GM12878 (cell line): ENCODE results near the gene TAX1BP1. TPM values are rescaled to one million over a fixed set of nuclear protein-coding genes. Genes with fewer than 3 reads are reported as not detected.
A peak's percentile ranks its signal among the peaks of the same experiment; 100 is the strongest.

Experiments
- ASH2L ChIP-seq: fragments of 300-600, 200-600 bp; sonication (generic); IDR thresholded peaks from 2 replicates; pipeline ENCODE4 v1.6.1; 2017; ENCODE audit warnings: low read depth, mild to moderate bottlenecking, borderline replicate concordance
- BRCA1 ChIP-seq: IDR thresholded peaks from 2 replicates; pipeline ENCODE4 v1.6.1; 2011; ENCODE audit warnings: low read depth, low read length, improper control_type of control experiment
- CUX1 ChIP-seq: IDR thresholded peaks from 2 replicates; pipeline ENCODE4 v1.6.1; 2012; ENCODE audit warnings: improper control_type of control experiment, low read depth, low read length; ENCODE audit not compliant: insufficient replicate concordance
- IKZF1 ChIP-seq: fragments of 450-650 bp; conservative IDR thresholded peaks from 2 replicates; pipeline ENCODE4 v1.6.1; 2017; ENCODE audit warnings: antibody characterized with exemption, mild to moderate bottlenecking
- JUNB ChIP-seq: IDR thresholded peaks from 2 replicates; pipeline ENCODE4 v1.6.1; 2016; ENCODE audit warnings: antibody characterized with exemption, mild to moderate bottlenecking
- RAD21 ChIP-seq: IDR thresholded peaks from 2 replicates; pipeline ENCODE4 v1.6.1; 2011; ENCODE audit warnings: mild to moderate bottlenecking, low read depth, low read length, moderate library complexity; ENCODE audit not compliant: insufficient read depth
- SIN3A ChIP-seq: IDR thresholded peaks from 2 replicates; pipeline ENCODE4 v1.6.1; 2012; ENCODE audit warnings: low read depth, low read length, improper control_type of control experiment
- TCF12 ChIP-seq: IDR thresholded peaks from 2 replicates; pipeline ENCODE4 v1.6.1; 2011; ENCODE audit warnings: low read depth, mild to moderate bottlenecking, low read length
- WRNIP1 ChIP-seq: IDR thresholded peaks from 2 replicates; pipeline ENCODE4 v1.6.1; 2011; ENCODE audit warnings: low read depth, low read length, improper control_type of control experiment, borderline replicate concordance
- polyA plus RNA-seq, 11 experiments: library from polyadenylated mRNA; depleted of rRNA in 4 of 11; unstranded in 6 of 11; stranded (reverse) in 5 of 11; fragments of >200 nt; fragmentation: Nextera tagmentation in 4 of 11; fragmentation: Illumina TruSeq in 1 of 11; extraction: Ambion mirVana in 4 of 11; extraction: Trizol in 1 of 11; gene quantifications; 1 replicate in 1 of 11; 2 replicates in 10 of 11; pipeline versions ENCODE4 v1.2.1 to v1.2.3, GENCODE V29; 2011 to 2016; ENCODE audit warnings: inconsistent platforms in 2 of 11, missing spikeins in 2 of 11, low read depth in 1 of 11
- total RNA-seq, 4 experiments: library from RNA; depleted of rRNA in 3 of 4; stranded (reverse); fragments of >200 nt in 3 of 4; fragmentation: Illumina TruSeq in 1 of 4; extraction: Trizol in 1 of 4; gene quantifications; 2 replicates each; pipeline versions ENCODE4 v1.2.1 to v1.2.3, GENCODE V29; 2013 to 2021
- TF ChIP-seq, protein P1 (sequence below): fragments of 450-650 bp; IDR thresholded peaks from 2 replicates; pipeline ENCODE4 v1.6.1; 2017; ENCODE audit warnings: mild to moderate bottlenecking, moderate library complexity
- TF ChIP-seq, protein P2 (sequence below): fragments of 450-650 bp; IDR thresholded peaks from 2 replicates; pipeline ENCODE4 v1.6.1; 2017; ENCODE audit warnings: mild to moderate bottlenecking, moderate library complexity
- TF ChIP-seq, protein P3 (sequence below): fragments of 450-650 bp; IDR thresholded peaks from 2 replicates; pipeline ENCODE4 v1.6.1; 2017; ENCODE audit warnings: mild to moderate bottlenecking, low read depth, inconsistent platforms; ENCODE audit not compliant: poor library complexity, severe bottlenecking

Gene TAX1BP1
- total and polyA plus RNA-seq, 10 of the 15 experiments (the other 5 are each of a cell fraction or from before 2014, with no cell fraction given) = 30.8 to 105 (median 52.0) TPM

- TF ChIP-seq ASH2L = no peak
- no peak for TF ChIP-seq WRNIP1
- no peak for TF ChIP-seq RAD21
- TF ChIP-seq, protein P1, sequence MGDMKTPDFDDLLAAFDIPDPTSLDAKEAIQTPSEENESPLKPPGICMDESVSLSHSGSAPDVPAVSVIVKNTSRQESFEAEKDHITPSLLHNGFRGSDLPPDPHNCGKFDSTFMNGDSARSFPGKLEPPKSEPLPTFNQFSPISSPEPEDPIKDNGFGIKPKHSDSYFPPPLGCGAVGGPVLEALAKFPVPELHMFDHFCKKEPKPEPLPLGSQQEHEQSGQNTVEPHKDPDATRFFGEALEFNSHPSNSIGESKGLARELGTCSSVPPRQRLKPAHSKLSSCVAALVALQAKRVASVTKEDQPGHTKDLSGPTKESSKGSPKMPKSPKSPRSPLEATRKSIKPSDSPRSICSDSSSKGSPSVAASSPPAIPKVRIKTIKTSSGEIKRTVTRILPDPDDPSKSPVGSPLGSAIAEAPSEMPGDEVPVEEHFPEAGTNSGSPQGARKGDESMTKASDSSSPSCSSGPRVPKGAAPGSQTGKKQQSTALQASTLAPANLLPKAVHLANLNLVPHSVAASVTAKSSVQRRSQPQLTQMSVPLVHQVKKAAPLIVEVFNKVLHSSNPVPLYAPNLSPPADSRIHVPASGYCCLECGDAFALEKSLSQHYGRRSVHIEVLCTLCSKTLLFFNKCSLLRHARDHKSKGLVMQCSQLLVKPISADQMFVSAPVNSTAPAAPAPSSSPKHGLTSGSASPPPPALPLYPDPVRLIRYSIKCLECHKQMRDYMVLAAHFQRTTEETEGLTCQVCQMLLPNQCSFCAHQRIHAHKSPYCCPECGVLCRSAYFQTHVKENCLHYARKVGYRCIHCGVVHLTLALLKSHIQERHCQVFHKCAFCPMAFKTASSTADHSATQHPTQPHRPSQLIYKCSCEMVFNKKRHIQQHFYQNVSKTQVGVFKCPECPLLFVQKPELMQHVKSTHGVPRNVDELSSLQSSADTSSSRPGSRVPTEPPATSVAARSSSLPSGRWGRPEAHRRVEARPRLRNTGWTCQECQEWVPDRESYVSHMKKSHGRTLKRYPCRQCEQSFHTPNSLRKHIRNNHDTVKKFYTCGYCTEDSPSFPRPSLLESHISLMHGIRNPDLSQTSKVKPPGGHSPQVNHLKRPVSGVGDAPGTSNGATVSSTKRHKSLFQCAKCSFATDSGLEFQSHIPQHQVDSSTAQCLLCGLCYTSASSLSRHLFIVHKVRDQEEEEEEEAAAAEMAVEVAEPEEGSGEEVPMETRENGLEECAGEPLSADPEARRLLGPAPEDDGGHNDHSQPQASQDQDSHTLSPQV = 0 out of 2 replicates have a peak, but pooled peaks have one; percentile 35
- TF ChIP-seq, protein P2, sequence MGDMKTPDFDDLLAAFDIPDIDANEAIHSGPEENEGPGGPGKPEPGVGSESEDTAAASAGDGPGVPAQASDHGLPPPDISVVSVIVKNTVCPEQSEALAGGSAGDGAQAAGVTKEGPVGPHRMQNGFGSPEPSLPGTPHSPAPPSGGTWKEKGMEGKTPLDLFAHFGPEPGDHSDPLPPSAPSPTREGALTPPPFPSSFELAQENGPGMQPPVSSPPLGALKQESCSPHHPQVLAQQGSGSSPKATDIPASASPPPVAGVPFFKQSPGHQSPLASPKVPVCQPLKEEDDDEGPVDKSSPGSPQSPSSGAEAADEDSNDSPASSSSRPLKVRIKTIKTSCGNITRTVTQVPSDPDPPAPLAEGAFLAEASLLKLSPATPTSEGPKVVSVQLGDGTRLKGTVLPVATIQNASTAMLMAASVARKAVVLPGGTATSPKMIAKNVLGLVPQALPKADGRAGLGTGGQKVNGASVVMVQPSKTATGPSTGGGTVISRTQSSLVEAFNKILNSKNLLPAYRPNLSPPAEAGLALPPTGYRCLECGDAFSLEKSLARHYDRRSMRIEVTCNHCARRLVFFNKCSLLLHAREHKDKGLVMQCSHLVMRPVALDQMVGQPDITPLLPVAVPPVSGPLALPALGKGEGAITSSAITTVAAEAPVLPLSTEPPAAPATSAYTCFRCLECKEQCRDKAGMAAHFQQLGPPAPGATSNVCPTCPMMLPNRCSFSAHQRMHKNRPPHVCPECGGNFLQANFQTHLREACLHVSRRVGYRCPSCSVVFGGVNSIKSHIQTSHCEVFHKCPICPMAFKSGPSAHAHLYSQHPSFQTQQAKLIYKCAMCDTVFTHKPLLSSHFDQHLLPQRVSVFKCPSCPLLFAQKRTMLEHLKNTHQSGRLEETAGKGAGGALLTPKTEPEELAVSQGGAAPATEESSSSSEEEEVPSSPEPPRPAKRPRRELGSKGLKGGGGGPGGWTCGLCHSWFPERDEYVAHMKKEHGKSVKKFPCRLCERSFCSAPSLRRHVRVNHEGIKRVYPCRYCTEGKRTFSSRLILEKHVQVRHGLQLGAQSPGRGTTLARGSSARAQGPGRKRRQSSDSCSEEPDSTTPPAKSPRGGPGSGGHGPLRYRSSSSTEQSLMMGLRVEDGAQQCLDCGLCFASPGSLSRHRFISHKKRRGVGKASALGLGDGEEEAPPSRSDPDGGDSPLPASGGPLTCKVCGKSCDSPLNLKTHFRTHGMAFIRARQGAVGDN = peak; percentile 28; the same call in 1 of the 2 replicates
- no peak; the same call in 1 of the 2 replicates for TF ChIP-seq SIN3A
- TF ChIP-seq BRCA1 = no peak
- no peak for TF ChIP-seq JUNB
- no peak for TF ChIP-seq CUX1
- no peak; the same call in 1 of the 2 replicates for TF ChIP-seq IKZF1
- TF ChIP-seq TCF12 = no peak
- TF ChIP-seq, protein P3, sequence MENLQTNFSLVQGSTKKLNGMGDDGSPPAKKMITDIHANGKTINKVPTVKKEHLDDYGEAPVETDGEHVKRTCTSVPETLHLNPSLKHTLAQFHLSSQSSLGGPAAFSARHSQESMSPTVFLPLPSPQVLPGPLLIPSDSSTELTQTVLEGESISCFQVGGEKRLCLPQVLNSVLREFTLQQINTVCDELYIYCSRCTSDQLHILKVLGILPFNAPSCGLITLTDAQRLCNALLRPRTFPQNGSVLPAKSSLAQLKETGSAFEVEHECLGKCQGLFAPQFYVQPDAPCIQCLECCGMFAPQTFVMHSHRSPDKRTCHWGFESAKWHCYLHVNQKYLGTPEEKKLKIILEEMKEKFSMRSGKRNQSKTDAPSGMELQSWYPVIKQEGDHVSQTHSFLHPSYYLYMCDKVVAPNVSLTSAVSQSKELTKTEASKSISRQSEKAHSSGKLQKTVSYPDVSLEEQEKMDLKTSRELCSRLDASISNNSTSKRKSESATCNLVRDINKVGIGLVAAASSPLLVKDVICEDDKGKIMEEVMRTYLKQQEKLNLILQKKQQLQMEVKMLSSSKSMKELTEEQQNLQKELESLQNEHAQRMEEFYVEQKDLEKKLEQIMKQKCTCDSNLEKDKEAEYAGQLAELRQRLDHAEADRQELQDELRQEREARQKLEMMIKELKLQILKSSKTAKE = no peak
Measured at GRCh38 chr7:27739909-27740448, at the start of gene TAX1BP1 (continued).
